Kidney tubule cell (primary cell): ENCODE results near the gene MASP1.

Source experiments
- DNase-seq: peaks from one replicate; pipeline ENCODE4 v3.0.0-alpha.2; 2018; ENCODE audit warnings: low spot score

MASP1 gene, protein sequence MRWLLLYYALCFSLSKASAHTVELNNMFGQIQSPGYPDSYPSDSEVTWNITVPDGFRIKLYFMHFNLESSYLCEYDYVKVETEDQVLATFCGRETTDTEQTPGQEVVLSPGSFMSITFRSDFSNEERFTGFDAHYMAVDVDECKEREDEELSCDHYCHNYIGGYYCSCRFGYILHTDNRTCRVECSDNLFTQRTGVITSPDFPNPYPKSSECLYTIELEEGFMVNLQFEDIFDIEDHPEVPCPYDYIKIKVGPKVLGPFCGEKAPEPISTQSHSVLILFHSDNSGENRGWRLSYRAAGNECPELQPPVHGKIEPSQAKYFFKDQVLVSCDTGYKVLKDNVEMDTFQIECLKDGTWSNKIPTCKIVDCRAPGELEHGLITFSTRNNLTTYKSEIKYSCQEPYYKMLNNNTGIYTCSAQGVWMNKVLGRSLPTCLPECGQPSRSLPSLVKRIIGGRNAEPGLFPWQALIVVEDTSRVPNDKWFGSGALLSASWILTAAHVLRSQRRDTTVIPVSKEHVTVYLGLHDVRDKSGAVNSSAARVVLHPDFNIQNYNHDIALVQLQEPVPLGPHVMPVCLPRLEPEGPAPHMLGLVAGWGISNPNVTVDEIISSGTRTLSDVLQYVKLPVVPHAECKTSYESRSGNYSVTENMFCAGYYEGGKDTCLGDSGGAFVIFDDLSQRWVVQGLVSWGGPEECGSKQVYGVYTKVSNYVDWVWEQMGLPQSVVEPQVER

DNA sequence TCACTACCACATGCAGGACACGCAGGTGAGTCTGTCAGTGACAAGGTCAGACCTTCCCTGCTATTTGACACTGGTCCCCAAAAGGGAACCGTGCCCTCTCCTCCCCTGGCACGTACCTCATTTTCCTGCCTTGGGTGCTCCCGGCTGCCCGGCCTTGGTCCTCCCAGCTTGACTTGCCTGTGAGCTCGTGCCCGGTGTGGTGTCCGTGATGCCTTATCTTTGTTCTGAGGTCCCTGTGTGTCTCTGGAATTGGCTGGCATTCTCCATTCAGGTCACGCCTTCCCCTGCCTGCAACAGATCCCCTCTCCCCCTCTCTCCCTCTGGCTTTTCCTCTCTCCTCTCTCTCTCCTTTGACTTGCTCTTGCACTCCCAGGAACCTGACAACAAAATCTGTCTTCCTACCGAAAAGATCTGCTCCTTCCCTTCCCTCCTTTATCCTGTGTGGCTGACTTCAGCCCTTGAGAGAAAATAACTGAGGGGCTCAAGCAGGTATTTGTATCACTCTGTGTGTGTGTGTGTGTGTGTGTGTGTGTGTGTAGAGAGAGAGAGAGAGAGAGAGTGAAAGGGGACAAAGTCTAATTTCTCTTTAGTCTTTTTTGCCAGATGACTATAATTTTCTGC is at the start of gene MASP1:
TSS of gene MASP1 (minus strand) at position 226 of the 621 bp plus-strand sequence. CDS start at position 121, 105 bp downstream.
- DNase-seq, result peak; percentile 13

DNA sequence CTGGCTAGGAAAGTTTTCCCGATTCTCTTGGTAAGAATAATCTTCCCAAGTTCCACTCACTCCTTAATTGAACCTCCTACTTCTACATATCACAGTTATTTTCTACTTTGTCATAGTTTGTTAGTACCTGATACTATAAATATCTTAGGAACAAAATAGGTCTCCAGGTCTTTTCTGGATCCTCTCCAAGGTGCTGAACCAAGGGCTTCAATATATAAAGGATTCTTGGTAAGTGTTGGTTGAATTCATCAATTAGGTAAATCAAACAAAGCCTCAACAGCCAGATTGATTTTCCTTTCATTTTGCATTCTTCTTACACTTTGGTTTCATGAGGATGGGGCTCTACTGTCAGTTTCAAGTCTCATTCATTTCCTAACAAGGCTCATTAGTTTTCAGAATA is 49.0 kb upstream of the MASP1 start:
- DNase-seq, result no peak

DNA sequence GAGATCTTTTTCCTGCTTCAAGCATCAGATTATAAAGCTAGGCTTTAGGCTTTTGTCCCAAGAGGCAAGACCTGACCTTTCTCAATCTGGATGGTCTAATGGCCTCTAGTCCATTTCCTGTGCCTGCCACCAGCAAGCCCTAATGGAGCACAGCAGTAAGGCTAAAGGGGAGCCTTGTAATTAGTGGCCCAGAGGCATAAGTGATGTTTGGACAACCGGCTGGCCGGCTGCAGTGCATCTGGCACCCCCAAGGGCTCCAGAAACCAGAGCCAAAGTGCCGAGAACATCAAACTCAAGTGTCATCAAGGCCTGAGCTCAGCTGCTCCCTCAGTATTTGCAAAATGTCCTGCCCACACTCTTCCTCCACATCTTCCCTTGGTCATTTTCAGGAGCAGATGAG is 44.8 kb upstream of the MASP1 start:
- no peak for DNase-seq

DNA sequence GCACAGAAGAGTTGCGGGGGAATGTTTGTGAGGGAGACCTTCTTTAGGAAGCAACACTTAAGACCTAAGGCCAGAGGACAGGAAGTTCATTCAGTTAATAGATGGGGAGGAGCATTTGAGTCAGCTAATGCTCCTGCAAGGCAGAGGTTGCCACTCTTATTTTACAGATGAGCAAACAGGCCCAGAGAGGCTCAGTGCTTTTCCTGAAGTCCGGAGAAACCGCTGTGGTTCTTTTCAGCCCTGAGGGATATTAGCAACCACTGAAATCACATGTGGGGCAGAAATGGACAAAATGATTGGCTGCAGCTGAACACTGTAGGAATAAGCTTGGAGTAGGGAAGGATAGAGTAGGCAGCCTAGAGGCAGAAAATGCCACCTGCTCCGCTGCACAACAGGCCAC is 43.4 kb upstream of the MASP1 start:
- DNase-seq, result peak; percentile 32

DNA sequence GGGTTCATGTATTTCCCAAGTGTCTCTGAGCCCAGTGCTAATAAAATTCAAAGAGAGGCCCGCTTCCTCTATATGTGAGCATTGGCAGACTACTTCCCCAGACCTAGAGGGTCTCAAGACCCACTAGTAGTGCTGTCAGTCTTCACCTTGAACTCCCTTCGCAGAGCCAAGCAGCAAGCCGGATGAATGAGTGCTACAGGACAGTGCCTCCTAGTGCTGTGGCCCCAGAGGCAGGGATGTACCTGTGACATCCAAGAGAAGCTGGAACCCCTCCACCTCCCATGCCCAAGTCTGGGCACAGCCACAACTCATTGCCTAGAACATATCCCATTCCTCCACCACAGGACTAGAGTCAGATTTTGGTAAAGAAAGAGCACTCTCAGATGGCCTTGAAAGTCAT is 37.2 kb upstream of the MASP1 start:
- no peak for DNase-seq

DNA sequence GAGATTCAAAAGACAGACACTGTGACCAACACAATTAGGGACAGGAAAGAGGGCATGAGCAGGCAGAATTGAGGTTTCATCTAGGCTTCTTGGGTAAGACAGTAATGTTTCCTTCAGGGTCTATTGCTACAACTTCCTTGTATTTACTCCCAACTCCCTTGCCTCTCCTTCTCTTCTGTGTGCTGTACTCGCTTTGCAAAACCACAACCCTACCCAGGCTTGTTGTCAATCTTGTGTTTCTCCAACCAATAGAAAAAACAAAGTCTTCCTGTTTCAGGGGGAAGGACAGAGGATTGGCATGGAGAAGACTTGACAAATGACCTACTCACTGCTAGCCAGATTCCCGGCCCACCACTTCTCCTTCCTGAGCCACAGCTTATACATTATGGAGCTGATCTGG is 36.3 kb upstream of the MASP1 start:
- no peak for DNase-seq

DNA sequence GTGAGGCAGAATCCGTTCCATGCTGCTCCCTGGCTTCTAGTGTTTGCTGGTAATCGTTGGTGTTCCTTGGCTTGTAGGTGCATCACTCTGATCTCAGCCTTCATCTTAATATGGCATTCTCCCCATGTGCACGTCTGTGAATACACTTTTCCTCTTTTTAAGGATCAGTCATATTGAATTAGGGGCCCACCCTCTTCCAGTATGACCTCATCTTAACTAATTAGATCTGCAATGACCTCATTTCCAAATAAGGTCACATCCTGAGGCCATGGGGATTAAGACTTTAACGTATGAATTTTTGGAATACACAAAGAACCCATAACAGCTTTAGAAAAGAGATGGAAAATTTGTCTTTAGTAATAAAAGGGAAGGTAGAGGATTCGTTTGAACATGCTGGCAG is 34.1 kb upstream of the MASP1 start:
- DNase-seq, result no peak

DNA sequence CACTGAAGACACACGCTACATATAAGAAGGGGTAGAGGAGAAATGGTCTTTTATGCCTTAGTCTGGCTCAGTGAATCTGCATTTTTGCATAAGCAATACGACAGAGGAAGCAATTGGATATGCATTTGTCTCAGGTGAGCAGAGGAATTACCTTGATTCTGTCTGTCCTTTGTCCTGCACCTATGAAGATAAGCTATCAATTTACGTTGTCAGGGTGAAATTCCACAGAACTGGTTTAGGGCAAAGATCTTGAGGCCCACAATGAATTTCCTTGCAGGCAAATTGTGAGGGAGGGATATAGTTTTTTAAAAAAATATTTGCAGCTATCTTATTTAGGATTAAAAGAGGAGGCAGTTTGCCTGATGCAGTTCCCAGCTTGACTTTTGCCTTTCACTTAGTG is 31.6 kb upstream of the MASP1 start:
- DNase-seq, result no peak

DNA sequence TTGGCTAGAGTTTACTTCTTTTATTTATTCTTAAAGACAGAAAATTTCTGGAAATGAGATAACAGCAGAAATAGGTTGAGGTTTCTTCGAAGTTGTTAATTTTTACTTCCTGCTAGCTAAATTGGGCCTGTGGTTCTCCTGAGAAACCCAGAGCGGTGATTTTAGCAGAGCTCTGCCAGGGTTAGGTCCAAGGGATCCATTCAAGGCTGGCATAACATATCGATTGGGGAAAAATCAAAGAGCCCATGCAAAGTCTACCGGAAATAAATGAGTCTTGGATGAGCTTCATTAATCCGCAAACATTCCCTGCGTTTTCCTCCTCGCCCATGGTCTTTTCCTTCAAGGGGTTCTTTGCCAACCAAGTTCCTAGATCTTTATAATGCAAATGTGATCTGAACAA is 30.8 kb upstream of the MASP1 start:
- no peak for DNase-seq

DNA sequence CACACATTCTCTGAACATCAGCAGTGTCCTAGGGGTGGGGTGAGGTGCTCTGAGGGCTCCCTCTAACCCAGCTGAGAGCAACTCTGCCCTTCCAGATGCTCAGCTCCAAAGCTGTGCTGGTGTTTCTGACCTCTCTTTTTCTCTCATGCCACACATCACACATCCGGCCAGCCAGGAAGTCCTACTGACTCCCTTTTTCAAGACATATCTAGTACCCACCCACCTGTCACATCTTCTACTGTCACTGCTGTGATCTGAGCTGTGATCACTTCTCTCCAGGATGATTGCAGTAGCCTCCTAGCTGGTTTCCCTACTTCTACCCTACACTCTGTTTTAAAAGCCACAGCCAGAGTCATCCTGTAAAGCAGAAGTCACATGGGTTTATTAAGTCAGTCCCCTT is 30.2 kb upstream of the MASP1 start:
- DNase-seq, result no peak

DNA sequence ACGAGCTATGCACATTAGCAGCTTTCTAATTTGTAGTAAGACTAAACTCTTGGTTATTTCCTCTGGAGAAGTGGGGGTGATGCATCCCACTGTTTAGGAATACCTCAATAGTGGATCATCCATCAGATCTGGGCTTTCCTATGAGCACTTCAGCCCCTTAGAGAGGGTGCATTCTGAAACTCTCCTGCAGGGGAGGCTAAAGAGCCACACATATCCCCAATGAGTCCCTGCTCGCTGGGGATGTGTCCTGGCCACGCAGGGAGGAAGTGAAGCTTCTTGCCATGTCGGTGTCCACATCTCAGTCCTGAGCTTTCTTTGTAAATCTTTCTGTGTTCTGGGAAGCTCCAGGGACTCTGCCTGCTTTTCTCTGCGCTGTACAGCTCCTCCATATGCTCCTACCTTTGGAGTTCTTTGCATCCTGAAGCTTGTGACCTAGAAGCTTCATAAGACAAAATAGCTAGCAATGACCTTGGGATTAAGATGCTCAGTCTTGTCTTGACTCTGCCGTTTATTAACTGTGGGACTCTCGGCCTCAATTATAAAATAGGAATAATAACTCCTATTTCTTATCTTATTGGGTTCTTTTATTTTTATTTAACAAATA is 28.3 kb upstream of the MASP1 start:
- peak; percentile 85 for DNase-seq

DNA sequence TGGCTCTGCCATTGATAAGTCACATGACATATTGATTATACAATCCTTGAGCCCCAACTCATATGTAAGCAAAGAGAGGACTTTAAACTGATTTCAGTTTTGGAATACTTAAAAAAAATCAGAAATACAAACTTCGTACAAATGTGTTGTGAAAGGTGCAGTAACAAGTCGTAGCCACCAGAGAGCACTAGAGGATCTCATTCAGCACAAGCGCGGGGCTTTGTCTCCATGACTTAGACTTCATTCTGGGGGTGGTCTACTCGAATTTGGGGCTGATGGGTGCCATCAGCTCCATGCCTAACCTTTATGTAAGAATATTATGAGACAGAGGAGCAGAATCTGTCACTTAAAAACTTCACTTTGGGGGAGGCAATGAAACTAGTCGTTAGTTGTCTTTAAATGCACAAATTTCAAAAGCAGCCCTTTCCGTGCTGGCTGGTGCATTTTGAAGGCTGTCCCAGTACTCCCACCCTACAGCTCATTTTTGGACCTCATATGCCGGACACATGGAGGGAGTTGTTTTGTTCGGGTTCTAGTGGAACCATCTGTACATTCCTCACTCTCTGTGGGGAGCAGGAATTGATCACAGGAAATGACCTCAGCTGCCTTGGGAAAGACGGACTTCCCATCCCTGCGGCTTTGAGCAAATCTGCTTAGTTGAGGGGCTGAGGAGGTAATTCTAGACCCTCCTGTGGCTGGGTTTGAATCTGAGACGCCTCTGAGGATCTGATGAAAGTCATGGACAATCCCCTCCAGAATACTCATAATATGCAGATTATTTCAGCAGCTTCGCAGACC is 27.5 kb upstream of the MASP1 start:
- peak; percentile 68 for DNase-seq

DNA sequence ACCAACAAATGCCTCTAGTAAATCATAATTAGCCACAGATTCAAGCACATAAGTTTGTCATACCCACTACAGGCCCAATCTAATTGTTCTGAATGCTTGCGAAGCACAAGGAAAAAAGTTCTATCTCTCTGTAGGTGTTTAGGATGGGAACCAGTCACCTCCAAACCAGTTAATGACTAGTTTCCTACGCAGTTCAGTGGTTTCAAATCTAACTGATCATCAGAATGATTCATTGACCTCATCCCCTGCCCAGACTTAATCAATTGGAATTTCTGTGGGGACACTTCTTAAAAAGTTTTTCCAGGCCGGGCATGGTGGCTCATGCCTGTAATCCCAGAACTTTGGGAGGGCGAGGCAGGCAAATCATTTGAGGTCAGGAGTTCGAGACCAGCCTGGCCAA is 24.3 kb upstream of the MASP1 start:
- DNase-seq, result peak; percentile 63

DNA sequence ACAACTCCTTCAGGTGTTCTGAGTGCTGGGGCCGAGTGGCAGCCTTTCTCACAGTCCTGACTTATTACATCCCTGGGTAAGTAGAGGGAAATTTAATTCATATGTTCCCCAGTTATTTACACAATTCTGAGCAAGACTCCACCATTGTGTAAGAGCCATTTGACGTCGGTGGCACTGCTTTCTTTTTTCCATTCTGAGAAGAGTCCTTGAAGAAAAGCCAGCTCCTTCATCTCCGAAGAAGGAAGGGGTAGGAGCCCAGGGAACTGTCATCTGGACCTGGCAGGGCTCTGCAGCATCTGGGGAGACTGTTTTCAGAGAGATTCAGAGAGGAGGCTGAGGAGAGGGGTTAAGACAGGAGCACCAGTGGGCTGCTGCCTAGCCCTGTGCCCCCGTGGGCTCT is 22.6 kb upstream of the MASP1 start:
- no peak for DNase-seq

DNA sequence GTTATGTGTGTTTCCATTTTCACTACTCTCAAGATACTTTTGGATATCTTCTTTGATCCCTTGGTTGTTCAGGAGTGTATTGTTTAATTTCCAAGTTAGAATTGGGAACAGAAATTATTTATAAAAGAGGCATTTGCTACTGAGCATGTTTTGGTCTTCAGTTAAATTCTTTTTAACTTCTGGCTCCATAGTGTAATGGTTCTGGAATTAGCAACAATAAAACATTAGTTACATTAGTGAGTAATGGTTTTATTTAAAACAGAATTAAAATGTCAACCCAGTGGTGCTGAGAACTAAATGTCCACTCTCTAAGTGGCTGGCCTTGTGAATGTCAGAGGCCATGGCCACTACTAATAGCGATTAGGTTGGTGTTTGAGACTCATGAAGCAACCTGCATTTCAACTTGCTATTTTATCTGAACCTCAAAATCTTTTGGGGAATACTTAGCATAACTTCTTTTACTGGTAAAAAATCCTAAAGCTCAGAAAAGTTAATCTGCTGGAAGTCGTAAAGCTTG is 19.5 kb upstream of the MASP1 start:
- no peak for DNase-seq

DNA sequence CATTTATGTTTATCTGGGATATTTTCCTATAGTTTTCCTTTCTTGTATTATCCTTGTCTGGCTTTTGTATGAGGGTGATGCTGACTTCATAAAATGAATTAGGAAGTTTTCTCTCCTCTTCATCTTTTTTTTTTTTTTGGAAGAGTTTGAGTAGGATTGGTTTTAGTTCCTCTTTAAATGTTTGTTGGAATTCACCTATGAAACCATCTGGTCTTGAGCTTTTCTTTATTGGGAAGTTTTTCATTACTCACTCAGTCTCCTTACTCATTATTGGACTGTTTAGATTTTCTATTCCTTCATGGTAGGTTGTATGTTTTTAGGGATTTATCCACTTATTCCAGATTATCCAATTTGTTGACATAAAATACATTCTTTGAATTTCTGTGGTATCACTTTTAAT is 18.7 kb upstream of the MASP1 start:
- DNase-seq, result no peak

DNA sequence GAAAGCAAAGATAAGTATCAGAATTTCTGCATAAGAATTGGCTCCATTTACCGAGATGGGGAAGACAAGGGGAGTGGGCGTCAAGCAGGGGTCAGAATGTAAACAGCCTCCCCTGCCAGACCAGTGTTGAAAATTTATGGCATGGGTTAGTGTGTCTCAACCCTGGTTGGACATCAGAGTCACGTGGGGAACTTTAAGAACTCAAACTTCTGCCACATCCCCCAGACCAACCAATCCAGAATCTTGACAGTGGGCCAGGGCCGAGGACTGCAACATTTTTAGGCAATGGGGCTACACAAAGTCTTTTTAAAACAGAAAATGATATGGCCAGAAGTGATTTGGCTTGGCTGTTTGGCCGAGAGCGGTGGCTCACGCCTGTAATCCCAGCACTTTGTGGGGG is 14.3 kb upstream of the MASP1 start:
- no peak for DNase-seq

DNA sequence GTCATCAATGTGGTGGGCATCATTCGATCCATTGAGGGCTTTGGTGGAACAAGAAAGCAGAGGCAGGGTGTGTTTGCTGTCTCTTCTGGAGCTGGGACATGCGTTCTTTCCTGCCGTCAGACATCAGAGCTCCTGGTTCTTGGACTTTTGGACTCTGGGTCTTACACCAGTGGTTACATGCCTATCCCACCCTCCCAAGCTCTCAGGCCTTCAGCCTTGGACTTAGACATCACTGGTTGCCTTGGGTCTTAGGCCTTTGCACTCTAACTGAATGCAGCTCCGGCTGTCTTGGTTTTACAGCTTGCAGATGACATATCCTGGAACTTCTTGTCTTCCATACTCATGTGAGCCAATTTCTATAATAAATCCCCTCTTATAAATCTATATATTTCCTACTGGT is 8.1 kb upstream of the MASP1 start:
- DNase-seq, result no peak

DNA sequence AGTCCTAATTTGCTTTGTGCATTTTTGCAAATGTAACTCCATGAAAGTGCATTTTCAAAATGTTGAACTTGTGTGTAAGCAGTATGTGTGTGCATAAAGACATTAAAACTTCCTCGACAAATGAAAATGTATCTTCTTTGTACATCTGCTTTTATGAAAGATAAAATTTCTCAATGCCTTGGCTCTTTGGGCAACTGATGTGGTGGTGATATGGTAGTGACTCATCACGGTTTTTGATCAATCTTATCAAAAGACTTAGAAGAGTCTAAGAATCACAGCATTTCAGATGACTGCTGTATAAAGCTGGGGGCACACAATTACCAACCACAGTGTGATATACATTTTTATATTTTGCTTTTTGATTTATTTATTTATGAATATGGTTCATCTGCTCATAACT is 5.4 kb upstream of the MASP1 start:
- DNase-seq, result no peak

DNA sequence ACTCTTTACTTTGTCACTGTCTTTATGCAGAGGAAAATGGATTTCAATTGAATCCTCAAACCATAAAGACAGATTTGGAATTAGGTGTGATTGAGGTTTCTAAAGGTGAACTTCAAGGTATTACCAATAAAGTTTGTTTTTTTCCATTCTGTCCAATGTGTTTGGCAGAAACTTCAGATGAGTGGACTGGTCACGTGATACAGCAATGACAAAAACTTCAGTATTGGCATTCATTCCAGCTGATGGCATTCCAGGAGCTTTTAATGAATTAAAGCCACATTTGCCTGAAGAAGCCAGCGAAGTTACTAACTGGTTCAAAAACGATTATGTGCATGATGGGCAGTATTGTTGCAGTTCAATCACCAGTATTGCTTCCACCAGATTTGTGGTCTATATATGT is 4.5 kb upstream of the MASP1 start:
- DNase-seq, result peak; percentile 5

DNA sequence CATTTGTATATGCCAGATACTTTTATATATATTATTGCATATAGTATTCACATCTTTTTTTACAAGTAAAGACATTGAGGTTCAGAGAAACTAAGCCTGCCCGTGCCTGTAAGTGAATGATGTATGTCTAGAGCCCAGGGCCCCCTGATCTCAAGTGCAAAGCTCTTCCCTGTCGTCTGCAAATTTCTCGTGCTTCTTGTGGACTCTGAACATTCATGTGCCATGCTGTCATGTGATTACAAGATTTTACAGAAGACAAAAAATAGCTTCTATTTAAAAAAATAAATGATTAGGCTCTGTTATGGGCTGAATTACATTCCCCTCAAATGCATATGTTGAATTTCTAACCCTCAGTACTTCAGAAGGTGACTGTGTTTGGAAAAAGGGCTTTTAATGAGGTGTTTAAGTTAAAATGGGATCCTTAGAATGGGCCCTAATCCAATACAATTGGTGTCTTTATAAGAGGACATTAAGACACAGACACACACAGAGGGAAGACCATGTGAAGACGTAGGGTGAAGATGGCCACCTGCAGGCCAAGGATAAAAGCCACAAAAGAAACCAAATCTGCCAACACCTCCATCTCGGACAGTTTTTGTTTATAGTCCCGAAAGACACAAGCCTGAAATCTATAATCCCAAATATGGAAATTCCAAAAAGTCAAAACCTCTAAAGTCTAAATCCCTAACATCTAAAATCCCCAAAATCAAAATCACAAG is 3.9 kb upstream of the MASP1 start:
- DNase-seq, result peak; percentile 9
